Stimulated activated CD4-positive, alpha-beta T cell treated with anti-CD3 and anti-CD28 coated beads, TNF-alpha, amount 100 ng/mL, for 1 hour (primary cell): ENCODE measurements around the gene STH.

Source experiments
- DNase-seq, 3 donors: peaks; one replicate each; pipeline ENCODE4 v3.0.0-alpha.2; 2020; ENCODE audit warnings: low read depth in 3 of 3, low spot score in 1 of 3

Gene STH

GRCh38 chr17:45984368-45984767, 14.7 kb upstream of the STH start:
- no peak for DNase-seq

- DNase-seq = no peak
Observed at GRCh38 chr17:45985447-45985846, 13.6 kb upstream of the STH start.

GRCh38 chr17:45986056-45986455, 13.0 kb upstream of the STH start:
- DNase-seq = no peak

GRCh38 chr17:45987706-45988105, 11.3 kb upstream of the STH start:
- DNase-seq = no peak

GRCh38 chr17:45989759-45990158, 9.3 kb upstream of the STH start:
- DNase-seq = no peak

GRCh38 chr17:45990886-45991285, 8.2 kb upstream of the STH start:
- no peak for DNase-seq

- no peak for DNase-seq
Observed at GRCh38 chr17:45991341-45991740, 7.7 kb upstream of the STH start.

GRCh38 chr17:45992175-45992574, 6.9 kb upstream of the STH start:
- no peak for DNase-seq

- no peak for DNase-seq
Observed at GRCh38 chr17:45992904-45993303, 6.1 kb upstream of the STH start.

- no peak for DNase-seq
Observed at GRCh38 chr17:45993962-45994627, 5.0 kb upstream of the STH start.

- no peak for DNase-seq
Observed at GRCh38 chr17:45994987-45995386, 4.1 kb upstream of the STH start.

- no peak for DNase-seq
Observed at GRCh38 chr17:45995627-45996270, 3.3 kb upstream of the STH start.

- no peak for DNase-seq
Observed at GRCh38 chr17:45996282-45996937, 2.6 kb upstream of the STH start.

GRCh38 chr17:45997166-45997565, 1.9 kb upstream of the STH start:
- no peak for DNase-seq

GRCh38 chr17:45997624-45998023, 1.4 kb upstream of the STH start:
- no peak for DNase-seq

- DNase-seq = no peak
Observed at GRCh38 chr17:45999900-46000290, 845 bp downstream of the STH start.

GRCh38 chr17:46000292-46000691, 1.2 kb downstream of the STH start:
- no peak for DNase-seq

GRCh38 chr17:46000757-46001156, 1.7 kb downstream of the STH start:
- no peak for DNase-seq

- DNase-seq = no peak
Observed at GRCh38 chr17:46001390-46002310, 2.6 kb downstream of the STH start.

- DNase-seq = peak; percentile 39 to 63 (median 54)
Observed at GRCh38 chr17:46002311-46002972, 3.4 kb downstream of the STH start.

- no peak for DNase-seq
Observed at GRCh38 chr17:46002973-46003316, 3.9 kb downstream of the STH start.
